Smooth muscle cell (in vitro differentiated cells): ENCODE data around the gene CCT6A. TPM values are rescaled to one million over a fixed set of nuclear protein-coding genes. Genes with fewer than 3 reads are reported as not detected.
"Not testable (repeated sequence)": the region's sequence is repeated elsewhere in the genome, so short reads cannot be mapped to it uniquely, and the experiment has no call there.

Source experiments
- DNase-seq: peaks from one replicate; lab custom pipeline; 2025; ENCODE audit not compliant: unreplicated experiment; lab: John Stamatoyannopoulos, UW
- H2AFZ ChIP-seq: fragments of 200-600 bp; sonication (generic); 2 replicates; pipeline ENCODE4 v1.6.0; 2016; ENCODE audit warnings: antibody characterized with exemption, low read depth, mild to moderate bottlenecking
- H3F3A ChIP-seq: fragments of 200-600 bp; sonication (generic); 2 replicates; pipeline ENCODE4 v1.6.0; 2017; ENCODE audit warnings: antibody characterized with exemption, low read depth
- H3K27ac ChIP-seq: fragments of 200-600 bp; sonication (generic); 2 replicates; pipeline ENCODE4 v1.5.1; 2016; ENCODE audit warnings: low read depth, mild to moderate bottlenecking
- H3K27me3 ChIP-seq: fragments of 200-600 bp; sonication (generic); 2 replicates; pipeline ENCODE4 v1.6.1; 2016; ENCODE audit warnings: low read depth, mild to moderate bottlenecking
- H3K36me3 ChIP-seq: fragments of 200-600 bp; sonication (generic); 2 replicates; pipeline ENCODE4 v1.5.1; 2016; ENCODE audit warnings: low read depth
- H3K4me1 ChIP-seq: fragments of 200-600 bp; sonication (generic); 2 replicates; pipeline ENCODE4 v1.5.1; 2016; ENCODE audit warnings: low read depth
- H3K4me2 ChIP-seq: fragments of 200-600 bp; sonication (generic); 2 replicates; pipeline ENCODE4 v1.6.0; 2016; ENCODE audit warnings: mild to moderate bottlenecking
- H3K4me3 ChIP-seq: fragments of 200-600 bp; sonication (generic); 2 replicates; pipeline ENCODE4 v1.5.1; 2016; ENCODE audit warnings: mild to moderate bottlenecking
- H3K79me2 ChIP-seq: fragments of 200-600 bp; sonication (generic); 2 replicates; pipeline ENCODE4 v1.6.0; 2016; ENCODE audit warnings: low read depth, mild to moderate bottlenecking
- H3K9ac ChIP-seq: fragments of 200-600 bp; sonication (generic); 2 replicates; pipeline ENCODE4 v1.6.0; 2016; ENCODE audit warnings: low read depth
- H3K9me3 ChIP-seq: fragments of 200-600 bp; sonication (generic); replicated peaks from 2 replicates; pipeline ENCODE4 v1.5.1; 2016; ENCODE audit warnings: low read depth
- H4K20me1 ChIP-seq: fragments of 200-600 bp; sonication (generic); 2 replicates; pipeline ENCODE4 v1.6.0; 2016; ENCODE audit warnings: low read depth
- CTCF ChIP-seq: fragments of 200-600 bp; sonication (generic); IDR thresholded peaks from 2 replicates; pipeline ENCODE4 v1.5.1; 2017; ENCODE audit warnings: borderline replicate concordance, mild to moderate bottlenecking, antibody characterized with exemption; ENCODE audit not compliant: insufficient read depth, poor library complexity, severe bottlenecking
- WGBS: methylation state at CpG from one replicate; pipeline ENCODE4 v1.1.7; 2016; ENCODE audit warnings: low lambda C conversion rate; 5-methylcytosine and 5-hydroxymethylcytosine counted together
- polyA plus RNA-seq: library from polyadenylated mRNA; unstranded; fragments of >200 nt; fragmentation: Nextera tagmentation; extraction: Ambion mirVana; gene quantifications from 2 replicates; pipeline ENCODE4 v1.2.1, GENCODE V29; 2016
- total RNA-seq: library from RNA; depleted of rRNA; stranded (reverse); fragments of >200 nt; gene quantifications from 2 replicates; pipeline ENCODE4 v1.2.3, GENCODE V29; 2014

The CCT6A gene
- total and polyA plus RNA-seq, 2 experiments from 2014 or later: 97.7 to 157 TPM

GRCh38 chr7:56007891-56008290 is 43.7 kb upstream of the CCT6A start:
- no peaks in the 10 kb centered on the region for H3K27me3 ChIP-seq
- no peaks in the 10 kb centered on the region for H4K20me1 ChIP-seq
- no peaks in the 10 kb centered on the region for H3F3A ChIP-seq
- no peak overlapping the region for H3K27ac ChIP-seq
- no peak overlapping the region for H3K9ac ChIP-seq
- no peaks in the 10 kb centered on the region for H3K79me2 ChIP-seq
- H3K4me3 ChIP-seq: no peak overlapping the region
- 92% methylated on average over 9 of the region's 9 CpGs for WGBS
- TF ChIP-seq CTCF: no peak
- H3K9me3 ChIP-seq: no peaks in the 10 kb centered on the region
- DNase-seq: no peak
- H2AFZ ChIP-seq: no peak overlapping the region
- H3K4me2 ChIP-seq: no peak overlapping the region
- no peaks in the 10 kb centered on the region for H3K36me3 ChIP-seq
- H3K4me1 ChIP-seq: no peaks in the 10 kb centered on the region

GRCh38 chr7:56009695-56010094 is 41.9 kb upstream of the CCT6A start:
- TF ChIP-seq CTCF: no peak
- Histone ChIP-seq H3K27ac (no peak overlapping the region), H3K36me3 (no peaks in the 10 kb centered on the region), H3K27me3 (no peaks in the 10 kb centered on the region), H2AFZ (no peak overlapping the region), H3K79me2 (no peaks in the 10 kb centered on the region), H3K4me1 (no peaks in the 10 kb centered on the region), H3K4me3 (no peak overlapping the region), H3F3A (no peaks in the 10 kb centered on the region), H3K9me3 (no peaks in the 10 kb centered on the region), H4K20me1 (no peaks in the 10 kb centered on the region), H3K4me2 (no peak overlapping the region), H3K9ac (no peak overlapping the region)
- no peak for DNase-seq
- 83% methylated on average over 7 of the region's 7 CpGs for WGBS

GRCh38 chr7:56017015-56017414 is 34.5 kb upstream of the CCT6A start:
- not testable (repeated sequence) for H3K27me3 ChIP-seq, H3K4me3 ChIP-seq, H3K4me2 ChIP-seq, H3K27ac ChIP-seq, H3K9ac ChIP-seq, H3F3A ChIP-seq, H3K4me1 ChIP-seq, DNase-seq, H3K79me2 ChIP-seq, H3K36me3 ChIP-seq, H2AFZ ChIP-seq, H4K20me1 ChIP-seq, H3K9me3 ChIP-seq
- WGBS: 100% methylated on average over 3 of the region's 3 CpGs

- H3K4me3 ChIP-seq: no peak overlapping the region
- no peaks in the 10 kb centered on the region for H3F3A ChIP-seq
- no peaks in the 10 kb centered on the region for H4K20me1 ChIP-seq
- no peaks in the 10 kb centered on the region for H3K79me2 ChIP-seq
- no peaks in the 10 kb centered on the region for H3K4me1 ChIP-seq
- no peak for TF ChIP-seq CTCF
- H3K9ac ChIP-seq: no peak overlapping the region
- DNase-seq: no peak
- no peaks in the 10 kb centered on the region for H3K9me3 ChIP-seq
- H3K27ac ChIP-seq: no peak overlapping the region
- no peak overlapping the region for H3K4me2 ChIP-seq
- no peaks in the 10 kb centered on the region for H3K36me3 ChIP-seq
- H2AFZ ChIP-seq: no peak overlapping the region
- H3K27me3 ChIP-seq: no peaks in the 10 kb centered on the region
- 97% methylated on average over 9 of the region's 9 CpGs for WGBS
Observed at GRCh38 chr7:56019501-56019900, 32.1 kb upstream of the CCT6A start.
